Measurements from ENCODE around the gene CTNNB1.

Gene CTNNB1

DNA sequence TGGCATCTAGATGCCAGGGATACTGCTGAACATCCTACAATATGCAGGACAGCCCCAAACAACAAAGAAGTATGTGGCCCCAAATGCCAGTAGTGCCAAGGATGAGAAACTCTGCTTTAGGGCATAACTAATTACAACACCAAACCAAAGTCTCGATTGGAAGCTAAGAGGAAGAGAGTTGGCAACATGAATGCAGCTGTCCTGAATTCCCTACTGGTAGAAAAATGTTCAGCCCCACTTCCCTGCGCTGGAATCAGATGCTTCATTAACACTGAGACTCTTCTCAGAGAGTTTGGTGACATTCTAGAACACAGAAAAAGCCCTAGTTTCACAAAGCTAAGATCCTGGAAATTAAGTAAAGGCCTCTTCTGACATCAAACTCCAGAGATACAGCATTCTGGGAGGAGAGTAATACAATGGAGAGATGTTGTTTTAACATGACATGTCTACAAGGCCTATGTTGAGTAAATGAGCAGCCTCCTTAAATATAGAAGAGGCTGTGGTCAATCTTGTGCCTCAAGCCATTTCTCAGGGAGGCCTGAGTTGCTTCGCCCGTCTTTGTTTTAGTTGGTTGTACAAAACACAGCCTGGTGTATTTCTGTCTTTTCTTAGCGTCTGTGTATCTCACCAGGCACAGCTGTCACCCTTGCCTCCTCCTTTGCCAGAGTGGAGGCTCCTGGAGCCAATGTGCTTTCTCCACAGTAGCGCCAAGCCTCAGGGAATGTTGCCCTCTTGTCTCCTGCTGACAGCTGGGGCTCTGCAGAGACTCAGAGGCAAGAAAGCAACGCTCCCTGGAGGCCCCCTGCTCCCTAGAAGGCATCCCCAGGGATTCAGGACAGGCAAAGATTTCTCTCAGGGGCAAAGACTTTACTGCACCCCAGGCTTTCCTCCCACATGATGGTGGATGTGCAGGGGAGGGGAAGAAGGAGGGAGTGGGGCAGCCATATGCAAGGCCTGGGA is 25.1 kb upstream of the CTNNB1 start:
- H3K4me3 ChIP-seq (ENCODE audit: low read depth, low read length), result no peak overlapping the region
- no peak overlapping the region for H2AFZ ChIP-seq (ENCODE audit: low read length, unreplicated experiment)
- H3K27me3 ChIP-seq (ENCODE audit: insufficient read depth, low read length), result peaks cover 40% of the 10 kb centered on the region
- H3K36me3 ChIP-seq (ENCODE audit: insufficient read depth, low read length), result no peaks in the 10 kb centered on the region
- no peaks in the 10 kb centered on the region for H3K79me2 ChIP-seq (ENCODE audit: control insufficient read depth, insufficient read depth, low read length, unreplicated experiment)
- H3K4me1 ChIP-seq (ENCODE audit: control insufficient read depth, insufficient read depth, low read length, unreplicated experiment), result no peaks in the 10 kb centered on the region
- H3K27ac ChIP-seq (ENCODE audit: low read depth, low read length), result no peak overlapping the region

DNA sequence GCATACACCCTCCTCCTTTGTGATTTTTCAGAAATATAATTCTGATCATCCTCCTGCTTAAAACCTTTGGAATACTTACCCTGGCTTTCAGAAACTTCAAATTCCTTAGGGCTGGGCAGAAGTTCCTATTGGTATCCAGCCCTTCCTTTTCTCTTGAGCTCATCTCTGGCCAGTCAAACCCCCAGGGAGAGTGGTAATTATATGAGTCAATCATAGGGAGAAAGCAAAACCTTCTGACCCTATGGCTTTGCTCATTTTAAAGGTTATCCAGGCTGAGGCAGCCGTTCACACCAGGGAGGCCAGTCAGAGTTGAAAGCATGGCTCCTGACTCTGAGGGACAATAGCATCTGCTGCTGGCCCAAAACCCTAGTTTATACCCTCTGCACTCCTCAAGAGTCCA is 23.9 kb upstream of the CTNNB1 start:
- no peaks in the 10 kb centered on the region for H3K79me2 ChIP-seq (ENCODE audit: control insufficient read depth, insufficient read depth, low read length, unreplicated experiment)
- peaks cover 48% of the 10 kb centered on the region for H3K27me3 ChIP-seq (ENCODE audit: insufficient read depth, low read length)
- no peaks in the 10 kb centered on the region for H3K36me3 ChIP-seq (ENCODE audit: insufficient read depth, low read length)
- H3K4me1 ChIP-seq (ENCODE audit: control insufficient read depth, insufficient read depth, low read length, unreplicated experiment), result no peaks in the 10 kb centered on the region
- no peak overlapping the region for H3K4me3 ChIP-seq (ENCODE audit: low read depth, low read length)
- no peak overlapping the region for H3K27ac ChIP-seq (ENCODE audit: low read depth, low read length)
- no peak overlapping the region for H2AFZ ChIP-seq (ENCODE audit: low read length, unreplicated experiment)

DNA sequence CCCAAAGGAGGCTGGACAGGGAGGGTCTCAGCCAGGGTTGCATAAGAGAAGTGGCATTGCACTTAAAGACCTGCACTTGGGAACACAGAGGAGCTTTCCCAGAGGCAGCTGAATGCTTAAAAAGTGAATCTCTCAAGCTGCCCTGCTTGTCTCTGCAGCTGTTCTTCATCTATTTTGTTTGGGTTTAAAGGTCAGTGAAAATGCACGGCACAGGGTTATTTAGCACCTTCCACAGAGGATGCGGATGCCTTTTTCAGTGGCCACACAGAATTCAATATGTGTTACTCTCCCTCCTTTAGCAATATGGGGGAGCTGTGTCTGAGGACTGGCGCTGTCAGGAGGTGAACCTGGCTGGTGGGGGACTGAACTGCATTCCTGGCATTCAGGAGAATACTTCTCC is 22.7 kb upstream of the CTNNB1 start:
- Histone ChIP-seq H3K4me1 (ENCODE audit: control insufficient read depth, insufficient read depth, low read length, unreplicated experiment) (no peaks in the 10 kb centered on the region), H3K79me2 (ENCODE audit: control insufficient read depth, insufficient read depth, low read length, unreplicated experiment) (no peaks in the 10 kb centered on the region), H3K27me3 (ENCODE audit: insufficient read depth, low read length) (peaks cover 44% of the 10 kb centered on the region), H2AFZ (ENCODE audit: low read length, unreplicated experiment) (no peak overlapping the region), H3K4me3 (ENCODE audit: low read depth, low read length) (no peak overlapping the region), H3K27ac (ENCODE audit: low read depth, low read length) (no peak overlapping the region), H3K36me3 (ENCODE audit: insufficient read depth, low read length) (no peaks in the 10 kb centered on the region)

DNA sequence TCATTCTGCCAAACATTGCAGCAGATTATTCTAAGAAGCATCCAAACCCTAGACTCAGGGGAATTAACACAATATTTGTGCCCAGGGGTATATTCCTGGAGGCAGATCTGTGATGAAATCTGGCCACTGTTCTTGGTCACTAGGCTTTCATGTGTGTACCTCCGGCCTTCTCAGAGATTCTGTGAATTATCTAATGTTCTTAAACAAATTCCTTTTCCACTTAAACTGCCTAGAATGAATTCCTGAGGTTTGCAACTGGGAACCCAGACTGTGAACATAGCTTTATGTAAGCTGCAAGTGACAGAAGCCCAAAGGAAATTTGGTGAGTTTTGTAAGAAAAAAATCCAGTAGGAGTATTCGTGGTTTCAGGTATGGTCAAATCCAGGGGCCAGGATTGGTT is 20.7 kb upstream of the CTNNB1 start:
- no peak overlapping the region for H3K4me3 ChIP-seq (ENCODE audit: low read depth, low read length)
- H3K36me3 ChIP-seq (ENCODE audit: insufficient read depth, low read length), result no peaks in the 10 kb centered on the region
- H2AFZ ChIP-seq (ENCODE audit: low read length, unreplicated experiment), result no peak overlapping the region
- H3K4me1 ChIP-seq (ENCODE audit: control insufficient read depth, insufficient read depth, low read length, unreplicated experiment), result no peaks in the 10 kb centered on the region
- peaks cover 38% of the 10 kb centered on the region for H3K27me3 ChIP-seq (ENCODE audit: insufficient read depth, low read length)
- H3K79me2 ChIP-seq (ENCODE audit: control insufficient read depth, insufficient read depth, low read length, unreplicated experiment), result no peaks in the 10 kb centered on the region
- H3K27ac ChIP-seq (ENCODE audit: low read depth, low read length), result no peak overlapping the region

DNA sequence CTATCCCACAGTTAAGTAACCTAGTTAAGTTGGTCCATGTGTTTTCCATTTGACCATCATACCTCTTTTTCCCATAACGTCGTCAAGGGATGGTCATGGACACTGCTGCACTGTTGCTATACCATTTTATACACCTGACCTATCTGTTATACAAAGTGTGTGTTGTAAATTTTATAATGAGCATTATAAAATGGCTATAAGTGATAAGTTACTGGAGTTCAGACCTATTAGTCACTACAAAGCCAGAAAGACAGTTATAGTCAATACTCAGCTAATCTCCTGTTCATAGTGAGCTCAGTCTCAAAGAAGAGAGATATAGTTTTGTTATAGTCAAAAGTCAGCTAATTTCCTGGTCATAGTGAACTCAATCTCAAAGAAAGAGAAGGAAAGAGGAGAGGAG is 18.9 kb upstream of the CTNNB1 start:
- Histone ChIP-seq H3K4me1 (ENCODE audit: control insufficient read depth, insufficient read depth, low read length, unreplicated experiment) (no peaks in the 10 kb centered on the region), H3K27me3 (ENCODE audit: insufficient read depth, low read length) (peaks cover 47% of the 10 kb centered on the region), H3K79me2 (ENCODE audit: control insufficient read depth, insufficient read depth, low read length, unreplicated experiment) (no peaks in the 10 kb centered on the region), H2AFZ (ENCODE audit: low read length, unreplicated experiment) (no peak overlapping the region), H3K36me3 (ENCODE audit: insufficient read depth, low read length) (no peaks in the 10 kb centered on the region), H3K4me3 (ENCODE audit: low read depth, low read length) (no peak overlapping the region), H3K27ac (ENCODE audit: low read depth, low read length) (no peak overlapping the region)

DNA sequence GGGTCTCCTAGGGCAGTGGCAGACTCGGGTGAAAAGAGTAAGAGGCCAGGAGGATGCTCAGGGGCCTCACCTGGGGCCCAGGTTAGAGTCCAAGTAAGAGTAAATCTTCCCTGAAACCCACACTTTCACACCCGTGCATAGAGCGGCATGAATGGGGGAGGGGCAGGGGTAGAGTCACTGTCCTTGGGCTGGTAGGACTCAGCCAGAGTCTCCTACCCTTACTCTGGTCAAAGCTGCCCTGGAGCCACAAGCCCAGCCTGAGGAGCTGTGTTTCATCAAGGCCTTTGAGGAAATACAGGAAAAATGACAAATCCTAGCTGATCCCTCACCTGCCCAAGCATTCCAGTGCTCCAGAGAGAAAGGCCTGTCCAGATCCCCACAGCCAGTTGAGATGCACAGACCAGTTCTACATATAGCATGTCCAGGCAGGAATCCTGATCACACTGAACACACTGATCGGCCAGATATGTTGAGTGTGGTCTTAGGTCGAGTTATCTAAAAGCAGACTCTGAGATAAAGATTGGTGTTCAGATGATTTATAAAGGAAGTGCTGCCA is 16.7 kb upstream of the CTNNB1 start:
- Histone ChIP-seq H3K4me1 (ENCODE audit: control insufficient read depth, insufficient read depth, low read length, unreplicated experiment) (no peaks in the 10 kb centered on the region), H3K79me2 (ENCODE audit: control insufficient read depth, insufficient read depth, low read length, unreplicated experiment) (no peaks in the 10 kb centered on the region)

DNA sequence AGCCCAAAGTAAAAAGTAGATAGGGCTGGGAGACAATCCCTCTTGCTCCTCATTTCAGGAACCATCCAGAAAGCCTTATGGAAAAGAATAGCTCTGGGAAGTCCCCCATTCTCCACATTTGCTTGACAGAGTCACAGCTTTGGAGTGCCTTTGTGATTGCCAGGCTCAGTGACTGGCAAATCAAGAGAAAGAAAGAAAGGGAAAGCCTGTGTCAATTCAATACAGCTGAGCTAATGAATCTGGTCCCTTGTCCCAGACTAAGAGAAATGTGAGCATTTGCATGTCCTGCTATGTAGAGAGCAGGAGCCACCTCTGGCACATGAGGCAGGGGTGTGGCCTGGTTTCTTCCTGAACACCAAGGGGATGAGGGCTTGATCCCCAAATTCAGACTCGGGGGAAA is 14.9 kb upstream of the CTNNB1 start:
- Histone ChIP-seq H3K4me1 (ENCODE audit: control insufficient read depth, insufficient read depth, low read length, unreplicated experiment) (no peaks in the 10 kb centered on the region), H3K27me3 (ENCODE audit: insufficient read depth, low read length) (peaks cover 22% of the 10 kb centered on the region), H2AFZ (ENCODE audit: low read length, unreplicated experiment) (no peak overlapping the region), H3K27ac (ENCODE audit: low read depth, low read length) (no peak overlapping the region), H3K36me3 (ENCODE audit: insufficient read depth, low read length) (no peaks in the 10 kb centered on the region), H3K4me3 (ENCODE audit: low read depth, low read length) (no peak overlapping the region), H3K79me2 (ENCODE audit: control insufficient read depth, insufficient read depth, low read length, unreplicated experiment) (no peaks in the 10 kb centered on the region)

More for the DNA sequence above, 16.7 kb upstream of the CTNNB1 start:
- Histone ChIP-seq H3K4me3 (ENCODE audit: low read depth, low read length) (no peak overlapping the region), H2AFZ (ENCODE audit: low read length, unreplicated experiment) (no peak overlapping the region), H3K27ac (ENCODE audit: low read depth, low read length) (no peak overlapping the region), H3K27me3 (ENCODE audit: insufficient read depth, low read length) (peaks cover 32% of the 10 kb centered on the region), H3K36me3 (ENCODE audit: insufficient read depth, low read length) (no peaks in the 10 kb centered on the region)

DNA sequence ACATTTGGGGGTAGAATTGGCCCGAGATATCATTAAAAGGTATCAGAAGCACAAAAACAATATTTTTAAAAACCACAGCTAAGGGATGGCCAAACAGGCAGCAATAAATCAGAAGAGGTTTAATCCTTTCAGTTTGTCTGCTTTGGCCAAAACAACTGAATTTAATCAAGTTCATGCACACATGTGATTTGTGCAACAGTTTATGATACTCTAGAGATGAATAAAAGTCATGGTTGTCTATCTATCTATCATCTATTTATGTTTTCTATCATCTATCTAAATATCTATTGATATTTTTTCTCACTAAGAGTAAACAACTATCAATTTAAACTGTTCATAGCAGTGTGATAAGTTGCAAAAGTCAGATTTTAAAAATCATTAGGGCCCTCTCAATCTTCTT is 13.0 kb upstream of the CTNNB1 start:
- H3K27ac ChIP-seq (ENCODE audit: low read depth, low read length), result no peak overlapping the region
- no peaks in the 10 kb centered on the region for H3K4me1 ChIP-seq (ENCODE audit: control insufficient read depth, insufficient read depth, low read length, unreplicated experiment)
- no peak overlapping the region for H3K4me3 ChIP-seq (ENCODE audit: low read depth, low read length)
- peaks cover 16% of the 10 kb centered on the region for H3K27me3 ChIP-seq (ENCODE audit: insufficient read depth, low read length)
- no peaks in the 10 kb centered on the region for H3K36me3 ChIP-seq (ENCODE audit: insufficient read depth, low read length)
- no peak overlapping the region for H2AFZ ChIP-seq (ENCODE audit: low read length, unreplicated experiment)
- H3K79me2 ChIP-seq (ENCODE audit: control insufficient read depth, insufficient read depth, low read length, unreplicated experiment), result no peaks in the 10 kb centered on the region

DNA sequence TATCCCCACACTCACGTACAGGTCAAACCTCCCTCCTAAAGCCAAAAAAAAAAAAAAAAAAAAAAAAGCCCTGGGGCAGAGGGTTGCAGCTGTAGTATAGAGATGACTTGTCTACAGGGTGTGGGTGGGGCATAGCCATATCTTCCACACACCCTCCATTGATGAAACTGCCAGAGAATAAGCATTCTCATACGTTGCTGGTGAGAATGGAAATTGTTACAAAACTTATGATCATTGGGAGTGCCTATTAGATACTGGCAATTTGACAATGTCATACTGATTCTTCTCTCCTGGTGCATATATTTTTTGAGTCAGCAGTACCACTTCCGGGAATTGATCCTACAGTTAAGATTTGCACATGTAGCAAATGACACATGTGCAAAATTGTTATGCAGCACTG is 11.0 kb upstream of the CTNNB1 start:
- H3K27ac ChIP-seq (ENCODE audit: low read depth, low read length), result no peak overlapping the region
- no peaks in the 10 kb centered on the region for H3K4me1 ChIP-seq (ENCODE audit: control insufficient read depth, insufficient read depth, low read length, unreplicated experiment)
- peaks cover 16% of the 10 kb centered on the region for H3K27me3 ChIP-seq (ENCODE audit: insufficient read depth, low read length)
- no peaks in the 10 kb centered on the region for H3K79me2 ChIP-seq (ENCODE audit: control insufficient read depth, insufficient read depth, low read length, unreplicated experiment)
- H2AFZ ChIP-seq (ENCODE audit: low read length, unreplicated experiment), result no peak overlapping the region
- H3K4me3 ChIP-seq (ENCODE audit: low read depth, low read length), result no peak overlapping the region
- no peaks in the 10 kb centered on the region for H3K36me3 ChIP-seq (ENCODE audit: insufficient read depth, low read length)

DNA sequence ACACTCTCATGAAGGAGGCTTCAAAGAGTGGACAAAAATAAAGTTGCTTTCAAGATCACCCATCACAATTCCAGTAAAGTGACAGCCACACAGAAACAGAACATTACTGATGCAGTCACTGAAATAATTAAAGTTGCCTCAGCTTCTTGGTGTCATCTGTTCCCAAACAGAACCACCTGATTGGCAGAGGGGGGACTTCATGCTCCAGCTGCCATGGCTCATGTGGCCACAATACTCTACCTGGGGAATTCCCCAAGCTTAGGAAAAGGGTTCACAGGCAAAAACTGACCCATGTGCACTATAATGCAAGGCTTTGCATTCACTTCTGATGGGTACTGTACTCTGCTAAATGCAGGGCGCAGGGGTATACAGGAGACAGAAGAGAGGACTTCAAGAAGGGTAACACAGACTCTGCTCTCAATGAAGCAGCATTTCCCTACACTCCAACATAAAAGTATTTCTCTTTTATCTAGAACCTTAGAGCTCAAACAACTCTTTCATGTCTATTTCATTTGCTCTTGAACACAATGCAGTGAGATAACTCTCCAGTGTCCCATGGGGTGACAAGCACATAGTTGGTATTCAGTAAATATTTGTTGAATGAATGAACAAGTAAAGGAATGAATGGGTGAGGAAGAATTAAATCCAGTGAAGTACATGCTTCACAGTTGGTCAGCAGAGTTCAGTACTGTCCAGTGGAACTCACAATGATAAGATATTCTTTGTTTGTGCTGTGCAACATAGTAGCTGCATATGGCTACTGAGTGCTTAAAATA is 8.6 kb upstream of the CTNNB1 start:
- Histone ChIP-seq H3K27ac (ENCODE audit: low read depth, low read length) (no peak overlapping the region), H3K79me2 (ENCODE audit: control insufficient read depth, insufficient read depth, low read length, unreplicated experiment) (no peaks in the 10 kb centered on the region), H3K36me3 (ENCODE audit: insufficient read depth, low read length) (no peaks in the 10 kb centered on the region), H3K27me3 (ENCODE audit: insufficient read depth, low read length) (peaks cover 5% of the 10 kb centered on the region), H2AFZ (ENCODE audit: low read length, unreplicated experiment) (no peak overlapping the region), H3K4me1 (ENCODE audit: control insufficient read depth, insufficient read depth, low read length, unreplicated experiment) (no peaks in the 10 kb centered on the region), H3K4me3 (ENCODE audit: low read depth, low read length) (no peak overlapping the region)
